Panc1 (cell line): Measurements from ENCODE around the gene BLTP2. TPM values are rescaled to one million over a fixed set of nuclear protein-coding genes. Genes with fewer than 3 reads are reported as not detected.

Experiments
- ATAC-seq: fragments of 200-7000 bp; cut with Tn5 transposase; 2 replicates; pipeline ENCODE4 v1.9.1; 2020; ENCODE audit warnings: mild to moderate bottlenecking, moderate library complexity
- BruUV-seq: library from RNA; stranded (reverse); fragments of 400-500 nt; replicated peaks from 2 replicates; lab custom pipeline; 2021; lab: Mats Ljungman, UMichigan
- CTCF ChIA-PET: fragments of 300-600 bp; sonication (Branson Sonifier 250); formaldehyde crosslinking; loops from one replicate; lab custom pipeline; 2022; ENCODE audit warnings: antibody characterized with exemption; lab: Charles Lee
- POLR2A ChIA-PET: fragments of 300-600 bp; sonication (Branson Sonifier 250); formaldehyde crosslinking; loops from one replicate; lab custom pipeline; 2022; ENCODE audit warnings: antibody characterized with exemption; lab: Charles Lee
- DNase-seq: peaks from one replicate; pipeline ENCODE4 v3.0.0-alpha.2; 2010; ENCODE audit warnings: low read depth, low spot score
- H3K27ac ChIP-seq: 2 replicates; pipeline ENCODE4 v1.5.1; 2011; ENCODE audit warnings: mild to moderate bottlenecking, low read length, inconsistent platforms
- H3K27me3 ChIP-seq: fragments of 200-500 bp; sonication (Bioruptor generic); 2 replicates; pipeline ENCODE4 v1.6.0; 2014; ENCODE audit warnings: low read length, inconsistent platforms; ENCODE audit not compliant: control insufficient read depth, insufficient read depth
- H3K36me3 ChIP-seq: fragments of 200-500 bp; sonication (Bioruptor generic); 2 replicates; pipeline ENCODE4 v1.5.1; 2014; ENCODE audit warnings: inconsistent platforms, mild to moderate bottlenecking, low read length, moderate library complexity; ENCODE audit not compliant: control insufficient read depth, insufficient read depth
- H3K4me1 ChIP-seq: 2 replicates; pipeline ENCODE4 v1.5.1; 2011; ENCODE audit warnings: inconsistent platforms, mild to moderate bottlenecking, low read length, moderate library complexity; ENCODE audit not compliant: control insufficient read depth, insufficient read depth
- H3K4me3 ChIP-seq, 2 experiments: 2 replicates each; pipeline ENCODE4 v1.5.1; 2011 to 2012; ENCODE audit warnings: low read depth in 2 of 2, low read length in 2 of 2, mild to moderate bottlenecking in 2 of 2, inconsistent platforms in 1 of 2, moderate library complexity in 1 of 2
- H3K9me3 ChIP-seq: fragments of 200-500 bp; sonication (Bioruptor generic); 2 replicates; pipeline ENCODE4 v1.5.1; 2014; ENCODE audit warnings: low read depth, mild to moderate bottlenecking, inconsistent platforms, low read length, moderate library complexity; ENCODE audit not compliant: control insufficient read depth, insufficient read depth
- CTCF ChIP-seq: fragments of 450-650 bp; IDR thresholded peaks from 2 replicates; pipeline ENCODE4 v1.5.1; 2017; ENCODE audit warnings: mild to moderate bottlenecking
- POLR2AphosphoS5 ChIP-seq: IDR thresholded peaks from 2 replicates; pipeline ENCODE4 v1.6.1; 2012; ENCODE audit warnings: mild to moderate bottlenecking, low read depth, low read length, moderate library complexity
- REST ChIP-seq, 2 experiments: IDR thresholded peaks; 2 replicates each; pipeline ENCODE4 v1.6.1; 2011 to 2012; ENCODE audit warnings: low read depth in 2 of 2, control low read depth in 1 of 2, low read length in 1 of 2, mild to moderate bottlenecking in 1 of 2, moderate library complexity in 1 of 2; ENCODE audit not compliant: insufficient read depth in 1 of 2
- SIN3A ChIP-seq: IDR thresholded peaks from 2 replicates; pipeline ENCODE4 v1.6.1; 2012; ENCODE audit warnings: low read depth, mild to moderate bottlenecking, low read length, moderate library complexity, borderline replicate concordance; ENCODE audit not compliant: insufficient read depth
- TCF7L2 ChIP-seq: IDR thresholded peaks from 2 replicates; pipeline ENCODE4 v1.6.1; 2011; ENCODE audit warnings: mild to moderate bottlenecking, low read depth, low read length, inconsistent platforms
- in situ Hi-C: cut with HindIII; loops from 2 replicates; pipeline ENCODE4 v1.10.0; 2016; ENCODE audit warnings: low sequenced_read_pairs, low pct_unique_long_range_greater_than_20kb
- intact Hi-C: fragments of 100-400 bp; cut with micrococcal nuclease; formaldehyde crosslinking; loops from one replicate; pipeline ENCODE4 v1.10.0; 2022; ENCODE audit not compliant: unreplicated experiment
- total RNA-seq: library from RNA; stranded (reverse); gene quantifications from one replicate; pipeline ENCODE4 v1.2.1, GENCODE V29; 2021; ENCODE audit not compliant: unreplicated experiment

The BLTP2 gene
- total RNA-seq, 1 experiment from 2014 or later = 271 TPM

GRCh38 chr17:28682655-28683054 is 37.7 kb upstream of the BLTP2 start:
- no peak overlapping the region for H3K4me3 ChIP-seq
- no peaks in the 10 kb centered on the region for H3K27me3 ChIP-seq
- ChIA-PET POLR2A (interaction anchor here (0.8 kb wide), 1 partner anchor 29 kb away, joined by 5 read pairs; the partner anchor contains the start of gene PROCA1), CTCF (no interaction called here)
- no peak overlapping the region for H3K27ac ChIP-seq
- TF ChIP-seq POLR2AphosphoS5 = no peak
- TF ChIP-seq SIN3A = no peak
- no peak for TF ChIP-seq TCF7L2
- no peaks in the 10 kb centered on the region for H3K9me3 ChIP-seq
- intact Hi-C loops = no loop called here
- no peaks in the 10 kb centered on the region for H3K4me1 ChIP-seq
- in situ Hi-C loops = no loop called here
- peaks cover 41% of the 10 kb centered on the region for H3K36me3 ChIP-seq
- no TSS peak for BruUV-seq
- ATAC-seq = no peak
- DNase-seq = no peak

GRCh38 chr17:28675980-28676379 is 31.0 kb upstream of the BLTP2 start:
- BruUV-seq = no TSS peak
- Histone ChIP-seq H3K4me3 (no peak overlapping the region), H3K36me3 (peaks cover 39% of the 10 kb centered on the region), H3K4me1 (no peaks in the 10 kb centered on the region), H3K27ac (no peak overlapping the region), H3K9me3 (no peaks in the 10 kb centered on the region), H3K27me3 (no peaks in the 10 kb centered on the region)
- peak; percentile 79 for ATAC-seq
- POLR2A ChIA-PET = interaction anchor here (0.6 to 1.2 kb wide), 3 partner anchors 9 to 61 kb away, joined by 3 read pairs; no protein-coding TSS in a partner anchor
- intact Hi-C loops = no loop called here
- no peak for TF ChIP-seq REST (IDR thresholded peaks at IDR 0.05; ENCODE audit: insufficient read depth in 1 of 2, low read depth in 2 of 2, low read length in 1 of 2)
- TF ChIP-seq POLR2AphosphoS5 = no peak
- TF ChIP-seq CTCF = no peak; the same call in 1 of the 2 replicates
- no peak for TF ChIP-seq SIN3A
- TF ChIP-seq TCF7L2 = no peak
- CTCF ChIA-PET = interaction anchor here (0.7 to 1.2 kb wide), 2 partner anchors 24 to 31 kb away, joined by 3 to 4 read pairs; partner anchors contain the start of gene BLTP2
- no peak for DNase-seq
- in situ Hi-C loops = no loop called here

GRCh38 chr17:28675490-28675889 is 30.5 kb upstream of the BLTP2 start:
- Histone ChIP-seq H3K9me3 (no peaks in the 10 kb centered on the region), H3K4me3 (no peak overlapping the region), H3K4me1 (no peaks in the 10 kb centered on the region), H3K27me3 (no peaks in the 10 kb centered on the region), H3K36me3 (peaks cover 40% of the 10 kb centered on the region), H3K27ac (no peak overlapping the region)
- POLR2A ChIA-PET = interaction anchor here (0.6 to 0.8 kb wide), 2 partner anchors 44 to 61 kb away, joined by 3 read pairs; no protein-coding TSS in a partner anchor
- CTCF ChIA-PET = interaction anchor here (0.7 kb wide), 1 partner anchor 23 kb away, joined by 3 read pairs; no protein-coding TSS in a partner anchor
- no peak for TF ChIP-seq REST (IDR thresholded peaks at IDR 0.05; ENCODE audit: insufficient read depth in 1 of 2, low read depth in 2 of 2, low read length in 1 of 2)
- TF ChIP-seq SIN3A = no peak
- no peak for TF ChIP-seq POLR2AphosphoS5
- no peak for TF ChIP-seq TCF7L2
- TF ChIP-seq CTCF = no peak
- intact Hi-C loops = no loop called here
- no peak for ATAC-seq
- no peak for DNase-seq
- in situ Hi-C loops = no loop called here
- BruUV-seq = no TSS peak
